Measurements from ENCODE around the gene SPNS3. TPM values are rescaled to one million over a fixed set of nuclear protein-coding genes. Genes with fewer than 3 reads are reported as not detected.

Gene SPNS3
- total RNA-seq, 4 donors from 2014 or later: 1.7 TPM; not detected in 3

- TF ChIP-seq, protein P1, sequence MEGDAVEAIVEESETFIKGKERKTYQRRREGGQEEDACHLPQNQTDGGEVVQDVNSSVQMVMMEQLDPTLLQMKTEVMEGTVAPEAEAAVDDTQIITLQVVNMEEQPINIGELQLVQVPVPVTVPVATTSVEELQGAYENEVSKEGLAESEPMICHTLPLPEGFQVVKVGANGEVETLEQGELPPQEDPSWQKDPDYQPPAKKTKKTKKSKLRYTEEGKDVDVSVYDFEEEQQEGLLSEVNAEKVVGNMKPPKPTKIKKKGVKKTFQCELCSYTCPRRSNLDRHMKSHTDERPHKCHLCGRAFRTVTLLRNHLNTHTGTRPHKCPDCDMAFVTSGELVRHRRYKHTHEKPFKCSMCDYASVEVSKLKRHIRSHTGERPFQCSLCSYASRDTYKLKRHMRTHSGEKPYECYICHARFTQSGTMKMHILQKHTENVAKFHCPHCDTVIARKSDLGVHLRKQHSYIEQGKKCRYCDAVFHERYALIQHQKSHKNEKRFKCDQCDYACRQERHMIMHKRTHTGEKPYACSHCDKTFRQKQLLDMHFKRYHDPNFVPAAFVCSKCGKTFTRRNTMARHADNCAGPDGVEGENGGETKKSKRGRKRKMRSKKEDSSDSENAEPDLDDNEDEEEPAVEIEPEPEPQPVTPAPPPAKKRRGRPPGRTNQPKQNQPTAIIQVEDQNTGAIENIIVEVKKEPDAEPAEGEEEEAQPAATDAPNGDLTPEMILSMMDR (IDR thresholded peaks at IDR 0.05; ENCODE audit: low read depth): no peak
Observed at GRCh38 chr17:4478318-4478830, 44.6 kb downstream of the SPNS3 start.

- TF ChIP-seq, protein P1 (IDR thresholded peaks at IDR 0.05; ENCODE audit: low read depth): no peak
Observed at GRCh38 chr17:4479340-4479981, 45.7 kb downstream of the SPNS3 start.

DNA sequence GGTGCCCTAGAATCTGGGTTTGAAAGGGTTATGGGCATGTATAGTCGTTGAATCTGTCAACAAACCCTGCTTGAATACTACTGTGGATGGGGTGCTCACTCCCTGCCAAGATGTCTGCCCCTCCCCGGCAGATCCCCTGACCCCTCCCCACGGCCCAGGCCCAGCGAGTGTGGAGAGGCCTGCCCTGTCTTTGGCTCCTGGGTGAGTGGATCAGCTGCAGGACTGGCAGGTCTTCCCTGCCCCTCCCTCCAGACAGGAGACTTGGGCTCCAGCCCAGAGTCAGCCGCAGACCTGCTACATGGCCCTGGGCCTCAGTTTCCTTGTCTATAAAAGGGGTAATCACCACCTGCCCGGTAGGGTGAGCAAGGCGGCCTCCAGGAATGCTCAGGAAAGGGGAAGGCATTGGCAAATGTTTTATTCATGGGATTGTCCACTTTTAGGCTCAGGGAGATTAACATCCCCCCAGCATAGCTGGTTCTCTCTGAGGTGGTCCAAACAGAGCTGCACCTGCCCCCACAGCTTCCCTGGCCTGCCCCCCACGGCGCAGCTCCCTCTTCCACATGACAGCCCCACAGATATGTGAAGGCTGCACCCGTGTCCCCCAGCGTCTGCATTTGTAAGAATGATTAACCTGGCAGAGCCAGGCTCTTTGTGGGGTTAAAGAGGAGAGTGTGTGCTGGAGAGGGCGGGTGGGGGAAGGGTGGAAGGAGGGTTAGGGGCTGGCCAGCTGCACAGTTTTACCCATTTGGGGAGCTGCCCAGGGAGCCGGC, 46.4 kb downstream of the SPNS3 start:
- TF ChIP-seq, protein P1 (IDR thresholded peaks at IDR 0.05; ENCODE audit: low read depth): no peak

GRCh38 chr17:4480929-4481898, 47.5 kb downstream of the SPNS3 start:
- TF ChIP-seq, protein P1 (IDR thresholded peaks at IDR 0.05; ENCODE audit: low read depth): no peak

DNA sequence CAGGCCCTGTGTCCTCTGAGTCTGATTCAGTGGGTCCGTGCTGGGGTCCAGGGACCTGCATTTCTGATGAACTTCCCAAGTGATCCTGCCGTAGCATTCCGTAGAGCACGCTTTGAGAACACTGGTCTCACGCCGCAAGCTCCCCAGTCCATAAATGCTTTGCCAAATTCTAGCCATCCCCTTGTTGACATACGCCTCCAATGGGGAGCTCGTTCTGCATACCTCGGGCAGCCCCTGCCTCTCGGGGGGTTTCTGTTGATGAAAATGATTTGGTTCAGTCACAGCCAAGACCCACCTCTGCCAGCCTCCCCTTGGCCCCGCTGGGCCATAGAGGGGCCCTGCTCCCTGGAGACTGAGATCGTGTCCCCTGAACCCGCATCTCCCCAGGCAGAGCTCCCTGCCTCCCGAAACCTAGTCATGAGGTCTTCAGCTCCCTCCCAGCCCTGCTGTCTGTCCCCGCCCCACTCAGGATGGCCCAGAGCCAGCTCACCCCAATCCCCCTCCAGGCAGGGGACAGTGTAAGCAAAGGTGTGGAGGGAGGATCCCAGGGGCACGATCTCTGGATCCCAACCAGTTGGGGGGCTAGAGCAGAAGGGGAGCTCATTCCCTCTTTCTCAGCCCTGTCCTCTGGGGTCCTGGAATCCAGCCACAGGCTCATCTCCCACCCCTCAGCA, 48.7 kb downstream of the SPNS3 start:
- TF ChIP-seq, protein P1 (IDR thresholded peaks at IDR 0.05; ENCODE audit: low read depth): no peak

DNA sequence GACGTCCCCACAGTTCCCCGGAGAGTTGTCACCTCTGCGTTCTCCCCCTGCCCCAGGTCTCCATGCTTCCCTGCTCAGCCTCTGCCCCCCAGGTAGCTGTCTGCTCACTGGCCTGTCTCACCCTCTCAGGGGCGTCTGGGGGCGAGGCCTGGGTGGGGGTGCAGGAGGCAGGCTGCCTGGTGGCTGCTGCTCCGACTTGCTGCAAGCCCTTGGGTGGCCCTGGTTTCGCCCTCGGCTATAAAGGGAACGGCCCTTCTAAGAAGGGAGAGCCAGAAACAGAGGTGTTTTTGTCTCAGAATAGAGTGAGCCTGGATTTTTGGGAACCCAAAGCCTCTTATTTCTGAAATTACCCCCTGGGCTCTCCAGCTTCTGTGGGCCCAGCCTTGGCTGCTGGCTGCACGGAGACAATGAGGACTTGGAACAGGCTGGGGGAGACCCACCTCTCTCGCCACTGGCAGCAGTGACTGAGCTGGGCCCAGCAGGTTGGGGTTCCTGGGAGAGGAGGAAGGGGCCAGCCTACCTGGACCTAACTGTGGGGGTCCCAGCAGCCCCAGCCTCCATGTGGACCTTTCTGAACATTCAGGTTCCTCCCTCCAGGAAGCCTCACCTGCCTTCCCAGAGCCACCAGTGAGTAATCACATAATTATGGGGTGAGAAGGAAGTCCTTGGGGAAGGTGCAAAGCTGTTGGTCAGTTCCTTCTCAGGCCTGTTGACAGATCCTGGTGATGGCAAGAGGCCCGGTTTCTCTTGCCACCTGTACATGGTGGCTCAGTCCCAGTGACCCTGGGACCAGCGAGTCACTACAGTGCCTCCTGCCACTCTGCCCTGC, 49.5 kb downstream of the SPNS3 start:
- TF ChIP-seq, protein P1 (IDR thresholded peaks at IDR 0.05; ENCODE audit: low read depth): no peak
